ENCODE data around the gene IGSF21.

The IGSF21 gene

GRCh38 chr1:18120638-18121037 is 13.0 kb downstream of the IGSF21 start:
- DNase-seq, result no peak

GRCh38 chr1:18121072-18121820 is 13.6 kb downstream of the IGSF21 start:
- no peak for DNase-seq

GRCh38 chr1:18123467-18123992 is 15.9 kb downstream of the IGSF21 start:
- DNase-seq, result no peak

GRCh38 chr1:18124977-18125376 is 17.4 kb downstream of the IGSF21 start:
- DNase-seq, result no peak

GRCh38 chr1:18126616-18127015 is 19.0 kb downstream of the IGSF21 start:
- no peak for DNase-seq

GRCh38 chr1:18128298-18128697 is 20.7 kb downstream of the IGSF21 start:
- DNase-seq, result no peak

GRCh38 chr1:18130356-18130755 is 22.8 kb downstream of the IGSF21 start:
- DNase-seq, result no peak

GRCh38 chr1:18132022-18132710 is 24.6 kb downstream of the IGSF21 start:
- DNase-seq, result no peak

- no peak for DNase-seq
These were observed 25.3 kb downstream of the IGSF21 start for GRCh38 chr1:18132711-18133541.

GRCh38 chr1:18134324-18135046 is 26.9 kb downstream of the IGSF21 start:
- no peak for DNase-seq

- DNase-seq, result no peak
These were observed 30.3 kb downstream of the IGSF21 start for GRCh38 chr1:18137759-18138345.

GRCh38 chr1:18139198-18139981 is 31.8 kb downstream of the IGSF21 start:
- DNase-seq, result no peak

GRCh38 chr1:18140411-18140810 is 32.8 kb downstream of the IGSF21 start:
- no peak for DNase-seq

GRCh38 chr1:18141661-18142060 is 34.1 kb downstream of the IGSF21 start:
- no peak for DNase-seq

GRCh38 chr1:18142471-18142870 is 34.9 kb downstream of the IGSF21 start:
- no peak for DNase-seq

GRCh38 chr1:18142969-18143368 is 35.4 kb downstream of the IGSF21 start:
- DNase-seq, result no peak

GRCh38 chr1:18144062-18144461 is 36.5 kb downstream of the IGSF21 start:
- DNase-seq, result no peak

GRCh38 chr1:18144916-18145647 is 37.5 kb downstream of the IGSF21 start:
- no peak for DNase-seq

- no peak for DNase-seq
These were observed 38.4 kb downstream of the IGSF21 start for GRCh38 chr1:18145851-18146618.

- DNase-seq, result no peak
These were observed 39.3 kb downstream of the IGSF21 start for GRCh38 chr1:18146886-18147285.

Data from activated CD4-positive, CD25-positive, alpha-beta regulatory T cell treated with anti-CD3 and anti-CD28 coated beads, Interleukin-2, amount 50 U/mL, for 72 hours (primary cell).